K562 (cell line): ENCODE results near the gene SNX30. TPM values are rescaled to one million over a fixed set of nuclear protein-coding genes. Genes with fewer than 3 reads are reported as not detected.

Source experiments
- ATAC-seq: fragments of 200-7000 bp; cut with Tn5 transposase; 3 replicates; pipeline ENCODE4 v1.9.1; 2020; ENCODE audit warnings: moderate library complexity
- BruUV-seq: library from RNA; stranded (reverse); fragments of 400-500 nt; replicated peaks from 2 replicates; lab custom pipeline; 2021; lab: Mats Ljungman, UMichigan
- CTCF ChIA-PET: fragments of 300-600 bp; formaldehyde crosslinking; extraction: SDS; loops from one replicate; lab custom pipeline; 2021; ENCODE audit warnings: low intra/inter-chr PET ratio; lab: Yijun Ruan, JAX
- POLR2A ChIA-PET: fragments of 300-600, 350-650 bp; sonication (Branson Sonifier 250); formaldehyde crosslinking; extraction: SDS; loops from one replicate; lab custom pipeline; 2021; ENCODE audit warnings: antibody characterized with exemption, inconsistent platforms; lab: Yijun Ruan, JAX
- DNase-seq, 4 experiments: peaks; one replicate each; pipeline versions ENCODE4 v3.0.0 to v3.0.0-alpha.2; 2011 to 2018; ENCODE audit warnings: low spot score in 3 of 4, mixed read lengths in 3 of 4; ENCODE audit errors: extremely low read depth in 1 of 4
- FAIRE-seq: peaks from 2 replicates; lab custom pipeline; 2011; peaks lifted over from hg19 to GRCh38; lab: Jason Lieb, UNC
- H2AFZ ChIP-seq: 2 replicates; pipeline ENCODE4 v1.6.0; 2011; ENCODE audit warnings: low read depth, low read length, control low read depth, inconsistent platforms
- H3K27ac ChIP-seq: fragments of 200-600 bp; 3 replicates; pipeline ENCODE4 v1.8.0; 2011; ENCODE audit warnings: low read depth, mild to moderate bottlenecking, control low read depth, inconsistent platforms, low read length, moderate library complexity, mixed read lengths; ENCODE audit errors: extremely low read depth
- H3K27me3 ChIP-seq, 2 experiments: fragments of 300-600 bp in 1 of 2; 2 replicates in 1 of 2; 3 replicates in 1 of 2; pipeline versions ENCODE4 v1.6.0 to v1.8.0; 2011; ENCODE audit warnings: inconsistent platforms in 2 of 2, low read length in 2 of 2, mild to moderate bottlenecking in 1 of 2, mixed read lengths in 1 of 2, moderate library complexity in 1 of 2; ENCODE audit not compliant: control insufficient read depth in 2 of 2, insufficient read depth in 2 of 2
- H3K36me3 ChIP-seq: fragments of 300-600 bp; 3 replicates; pipeline ENCODE4 v1.8.0; 2011; ENCODE audit warnings: mild to moderate bottlenecking, low read length, inconsistent platforms; ENCODE audit not compliant: control insufficient read depth, insufficient read depth
- H3K4me1 ChIP-seq, 2 experiments: fragments of 200-600 bp in 1 of 2; replicated peaks in 1 of 2; 2 replicates in 1 of 2; 3 replicates in 1 of 2; pipeline versions ENCODE4 v1.5.1 to v1.8.0; 2011; ENCODE audit warnings: inconsistent platforms in 2 of 2, low read length in 2 of 2, mild to moderate bottlenecking in 1 of 2, mixed read lengths in 1 of 2, moderate library complexity in 1 of 2; ENCODE audit not compliant: control insufficient read depth in 2 of 2, insufficient read depth in 2 of 2
- H3K4me2 ChIP-seq: 2 replicates; pipeline ENCODE4 v1.6.1; 2011; ENCODE audit warnings: low read length, control low read depth, inconsistent platforms, mixed read lengths; ENCODE audit not compliant: insufficient read depth
- H3K4me3 ChIP-seq: fragments of 200-600 bp; sonication (generic), shearing (Covaris generic); 2 replicates; pipeline ENCODE4 v1.5.1; 2016; ENCODE audit warnings: control low read depth, inconsistent platforms
- H3K79me2 ChIP-seq: fragments of 200-600 bp; 3 replicates; pipeline ENCODE4 v1.8.0; 2011; ENCODE audit warnings: low read length, inconsistent platforms; ENCODE audit not compliant: control insufficient read depth, insufficient read depth
- H3K9ac ChIP-seq, 2 experiments: 2 replicates each; pipeline versions ENCODE4 v1.6.0 to v1.6.1; 2011; ENCODE audit warnings: low read depth in 2 of 2, low read length in 2 of 2, control low read depth in 1 of 2, inconsistent platforms in 1 of 2, mild to moderate bottlenecking in 1 of 2, mixed read lengths in 1 of 2; ENCODE audit not compliant: insufficient read depth in 1 of 2
- H3K9me1 ChIP-seq: one replicate; pipeline ENCODE4 v1.6.0; 2011; ENCODE audit warnings: inconsistent platforms, mild to moderate bottlenecking, low read length, moderate library complexity; ENCODE audit not compliant: control insufficient read depth, insufficient read depth
- H3K9me3 ChIP-seq: replicated peaks from 2 replicates; pipeline ENCODE4 v1.5.1; 2011; ENCODE audit warnings: low read depth, low read length, inconsistent platforms; ENCODE audit not compliant: control insufficient read depth, insufficient read depth
- H4K20me1 ChIP-seq: replicated peaks from 2 replicates; pipeline ENCODE4 v1.6.1; 2011; ENCODE audit warnings: low read length, inconsistent platforms, mixed read lengths; ENCODE audit not compliant: control insufficient read depth, insufficient read depth
- DACH1 ChIP-seq: fragments of 450-650 bp; IDR thresholded peaks from 2 replicates; pipeline ENCODE4 v1.6.1; 2018; ENCODE audit not compliant: partially characterized antibody
- MED1 ChIP-seq: sonication (generic); formaldehyde crosslinking; IDR thresholded peaks from 2 replicates; pipeline ENCODE4 v1.8.1; 2023; ENCODE audit warnings: missing genetic modification reagents, borderline replicate concordance
- MEF2D ChIP-seq: conservative IDR thresholded peaks from 2 replicates; pipeline ENCODE4 v1.6.1; 2016; ENCODE audit warnings: low read depth, missing genetic modification characterization, missing compliant biosample characterization
- PRDM10 ChIP-seq: fragments of 450-650 bp; IDR thresholded peaks from 2 replicates; pipeline ENCODE4 v1.6.1; 2018; ENCODE audit not compliant: partially characterized antibody
- SNIP1 ChIP-seq: fragments of 450-650 bp; IDR thresholded peaks from 2 replicates; pipeline ENCODE4 v1.7.1; 2017; ENCODE audit warnings: low read depth, mild to moderate bottlenecking
- ZBED1 ChIP-seq: IDR thresholded peaks from 2 replicates; pipeline ENCODE4 v1.6.1; 2014
- WGBS: fragments of 100-300 bp; shearing (Covaris generic); methylation state at CpG from one replicate; pipeline ENCODE4 v1.1.6; 2016; ENCODE audit warnings: low coverage, mixed read lengths; ENCODE audit not compliant: insufficient coverage; ENCODE audit errors: missing lambda C conversion rate; 5-methylcytosine and 5-hydroxymethylcytosine counted together
- in situ Hi-C: fragments of 300-500 bp; cut with MboI; formaldehyde crosslinking; loops from 4 replicates; pipeline ENCODE4 v1.15.0; 2018; ENCODE audit warnings: inconsistent platforms, mixed read lengths
- intact Hi-C: fragments of 100-400 bp; cut with micrococcal nuclease; formaldehyde crosslinking; loops from 2 replicates; pipeline ENCODE4 v1.14.2; 2022
- polyA plus RNA-seq, 8 experiments: library from polyadenylated mRNA; depleted of rRNA in 4 of 8; stranded (reverse) in 5 of 8; unstranded in 3 of 8; fragments of >200 nt; fragmentation: Nextera tagmentation in 2 of 8; fragmentation: Illumina TruSeq in 1 of 8; extraction: Ambion mirVana in 2 of 8; extraction: Trizol in 1 of 8; gene quantifications; 2 replicates each; pipeline versions ENCODE4 v1.2.1 to v1.2.3, GENCODE V29; 2011 to 2014; ENCODE audit warnings: inconsistent platforms in 1 of 8, missing spikeins in 1 of 8
- total RNA-seq, 7 experiments: library from RNA; depleted of rRNA in 6 of 7; stranded (reverse); fragments of >200 nt in 6 of 7; fragmentation: Illumina TruSeq in 2 of 7; extraction: Trizol in 2 of 7; gene quantifications; 2 replicates each; pipeline versions ENCODE4 v1.2.1 to v1.2.3, GENCODE V29; 2011 to 2021; ENCODE audit warnings: low replicate concordance in 1 of 7

SNX30 gene
- total and polyA plus RNA-seq, 9 of the 15 experiments (the other 6 are each of a cell fraction or from before 2014, with no cell fraction given) = 0.76 to 5.9 (median 3.3) TPM

- H3K4me3 ChIP-seq = no peak overlapping the region
- FAIRE-seq (no peak), DNase-seq (no peak), ATAC-seq (no peak)
- no peaks in the 10 kb centered on the region for H3K9me3 ChIP-seq
- POLR2A ChIA-PET = interaction anchor here (1.7 kb wide), 1 partner anchor 8 kb away, joined by 4 read pairs; no protein-coding TSS in a partner anchor
- no peaks in the 10 kb centered on the region for H3K4me1 ChIP-seq
- no TSS peak for BruUV-seq
- H2AFZ ChIP-seq = no peak overlapping the region
- no peaks in the 10 kb centered on the region for H3K27me3 ChIP-seq
- H3K4me2 ChIP-seq = no peak overlapping the region
- H3K79me2 ChIP-seq = no peaks in the 10 kb centered on the region
- CTCF ChIA-PET = no interaction called here
- H3K9me1 ChIP-seq = no peaks in the 10 kb centered on the region
- in situ Hi-C loops = no loop called here
- TF ChIP-seq SNIP1 = no peak
- no peak for TF ChIP-seq ZBED1
- TF ChIP-seq MEF2D (tag) = no peak
- TF ChIP-seq MED1 (CRISPR knock-in tag) = no peak
- no peak for TF ChIP-seq DACH1
- TF ChIP-seq PRDM10 = no peak
- H3K27ac ChIP-seq = no peak overlapping the region
- WGBS = 53% methylated on average over 5 of the region's 5 CpGs
- no peak overlapping the region for H3K9ac ChIP-seq
- intact Hi-C loops = no loop called here
- H4K20me1 ChIP-seq = no peaks in the 10 kb centered on the region
- no peaks in the 10 kb centered on the region for H3K36me3 ChIP-seq
These were observed 80.8 kb downstream of the SNX30 start for GRCh38 chr9:112831281-112831851.
